AG04450 (cell line): ENCODE data around the gene SAMD9L. TPM values are rescaled to one million over a fixed set of nuclear protein-coding genes. Genes with fewer than 3 reads are reported as not detected.

Experiments
- CTCF ChIA-PET: fragments of 300-600, 350-600 bp; formaldehyde crosslinking; extraction: SDS; loops from one replicate; lab custom pipeline; 2022; ENCODE audit warnings: antibody characterized with exemption, inconsistent platforms; lab: Charles Lee
- POLR2A ChIA-PET: fragments of 350-600 bp; formaldehyde crosslinking; extraction: SDS; loops from one replicate; lab custom pipeline; 2021; ENCODE audit warnings: antibody characterized with exemption, inconsistent platforms; lab: Yijun Ruan, JAX
- DNase-seq: peaks from one replicate; pipeline ENCODE4 v3.0.0-alpha.2; 2011; ENCODE audit warnings: low read depth, low spot score
- H3K27ac ChIP-seq: one replicate; pipeline ENCODE4 v1.5.1; 2012; ENCODE audit warnings: low read depth, low read length, control low read depth
- H3K27me3 ChIP-seq: one replicate; pipeline ENCODE4 v1.6.0; 2012; ENCODE audit warnings: low read length; ENCODE audit not compliant: control insufficient read depth, insufficient read depth
- H3K4me3 ChIP-seq: 2 replicates; pipeline ENCODE4 v1.5.1; 2011; ENCODE audit warnings: mild to moderate bottlenecking, low read depth, low read length, control low read depth
- H3K9me3 ChIP-seq: 2 replicates; pipeline ENCODE4 v1.5.1; 2012; ENCODE audit warnings: low read length; ENCODE audit not compliant: control insufficient read depth, insufficient read depth
- polyA plus RNA-seq: library from polyadenylated mRNA; depleted of rRNA; stranded (reverse); fragments of >200 nt; gene quantifications from 2 replicates; pipeline ENCODE4 v1.2.3, GENCODE V29; 2011
- TF ChIP-seq, protein P1 (sequence below): IDR thresholded peaks from 2 replicates; pipeline ENCODE4 v1.5.1; 2011; ENCODE audit warnings: low read depth, low read length, control low read depth, inconsistent platforms

The SAMD9L gene
- polyA plus RNA-seq, 1 experiment: 4.3 TPM

DNA sequence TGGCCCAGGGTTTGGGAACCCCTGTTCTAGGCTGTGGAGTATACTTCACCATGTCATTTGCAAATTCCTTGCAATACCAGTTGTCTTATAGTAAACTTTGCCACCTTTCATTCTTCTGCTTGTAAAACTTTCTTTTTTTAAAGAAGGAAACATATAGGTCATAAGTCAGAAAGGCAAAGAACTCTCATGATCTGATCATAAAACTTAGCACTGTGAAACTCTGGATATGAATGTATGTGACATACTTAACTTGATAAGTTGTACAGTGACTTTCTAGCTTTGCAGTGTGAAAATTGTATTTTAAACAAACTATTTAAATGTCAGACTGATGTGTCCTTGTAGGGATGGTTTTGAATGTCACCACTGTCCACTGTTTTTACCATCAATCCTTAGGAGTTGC is 31.0 kb upstream of the SAMD9L start:
- Histone ChIP-seq H3K9me3 (no peaks in the 10 kb centered on the region), H3K4me3 (no peak overlapping the region), H3K27me3 (peaks cover 5% of the 10 kb centered on the region), H3K27ac (no peak overlapping the region)
- no peak for DNase-seq
- ChIA-PET CTCF (interaction anchor here (1.2 kb wide), 1 partner anchor 49 kb away, joined by 5 read pairs; no protein-coding TSS in a partner anchor), POLR2A (no interaction called here)
- TF ChIP-seq, protein P1, sequence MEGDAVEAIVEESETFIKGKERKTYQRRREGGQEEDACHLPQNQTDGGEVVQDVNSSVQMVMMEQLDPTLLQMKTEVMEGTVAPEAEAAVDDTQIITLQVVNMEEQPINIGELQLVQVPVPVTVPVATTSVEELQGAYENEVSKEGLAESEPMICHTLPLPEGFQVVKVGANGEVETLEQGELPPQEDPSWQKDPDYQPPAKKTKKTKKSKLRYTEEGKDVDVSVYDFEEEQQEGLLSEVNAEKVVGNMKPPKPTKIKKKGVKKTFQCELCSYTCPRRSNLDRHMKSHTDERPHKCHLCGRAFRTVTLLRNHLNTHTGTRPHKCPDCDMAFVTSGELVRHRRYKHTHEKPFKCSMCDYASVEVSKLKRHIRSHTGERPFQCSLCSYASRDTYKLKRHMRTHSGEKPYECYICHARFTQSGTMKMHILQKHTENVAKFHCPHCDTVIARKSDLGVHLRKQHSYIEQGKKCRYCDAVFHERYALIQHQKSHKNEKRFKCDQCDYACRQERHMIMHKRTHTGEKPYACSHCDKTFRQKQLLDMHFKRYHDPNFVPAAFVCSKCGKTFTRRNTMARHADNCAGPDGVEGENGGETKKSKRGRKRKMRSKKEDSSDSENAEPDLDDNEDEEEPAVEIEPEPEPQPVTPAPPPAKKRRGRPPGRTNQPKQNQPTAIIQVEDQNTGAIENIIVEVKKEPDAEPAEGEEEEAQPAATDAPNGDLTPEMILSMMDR: no peak

DNA sequence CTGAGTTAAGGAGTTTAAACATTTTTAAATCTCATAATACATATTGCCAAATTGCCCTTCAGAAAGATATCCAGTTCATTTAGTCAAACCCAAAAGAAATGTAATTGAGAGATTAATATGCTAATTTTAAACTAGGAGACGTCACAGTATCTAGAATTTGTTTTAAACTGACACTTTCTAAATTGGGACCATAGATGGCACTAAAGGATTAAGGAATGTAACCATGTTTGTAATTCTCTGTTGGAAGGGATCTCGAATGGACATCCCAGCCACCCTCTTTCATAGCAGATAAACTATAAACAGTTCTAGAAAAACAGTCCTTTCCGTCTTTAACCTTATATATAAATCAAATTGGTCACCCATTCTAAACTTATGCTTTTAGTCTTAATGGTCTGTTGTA is 30.0 kb upstream of the SAMD9L start:
- no peak overlapping the region for H3K27ac ChIP-seq
- no peaks in the 10 kb centered on the region for H3K9me3 ChIP-seq
- ChIA-PET CTCF (interaction anchor here (0.6 kb wide), 1 partner anchor 50 kb away, joined by 3 read pairs; no protein-coding TSS in a partner anchor), POLR2A (no interaction called here)
- no peak for DNase-seq
- peaks cover 5% of the 10 kb centered on the region for H3K27me3 ChIP-seq
- TF ChIP-seq, protein P1: no peak; the same call in 1 of the 2 replicates
- no peak overlapping the region for H3K4me3 ChIP-seq

DNA sequence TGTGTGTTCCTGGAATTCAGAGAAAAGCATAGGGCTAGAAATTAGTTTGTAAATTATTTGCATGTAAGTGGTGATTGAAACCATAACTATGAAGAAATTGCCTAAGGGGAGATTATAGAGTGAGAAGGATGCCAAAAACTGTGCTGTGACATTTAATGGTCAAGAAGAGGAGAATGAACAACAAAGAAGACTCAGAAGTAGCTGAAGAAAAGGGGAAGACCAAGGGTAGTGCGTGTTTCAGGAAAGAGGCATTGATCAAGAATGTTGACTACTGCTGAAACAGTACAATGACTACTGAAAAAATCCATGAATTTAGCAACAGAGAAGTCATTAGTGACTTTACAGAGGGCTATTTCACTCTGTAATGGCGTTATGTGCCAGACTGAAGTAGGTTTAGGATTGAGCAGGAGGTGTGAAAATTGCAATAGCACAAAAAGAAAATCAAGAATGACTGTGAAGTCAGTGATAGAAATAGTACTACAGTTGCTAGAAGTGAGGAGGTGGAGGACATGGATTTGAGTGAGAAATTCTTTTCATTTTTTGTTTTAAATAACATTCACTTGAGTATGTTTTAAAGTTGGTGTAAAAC is 28.9 kb upstream of the SAMD9L start:
- Histone ChIP-seq H3K27ac (no peak overlapping the region), H3K9me3 (no peaks in the 10 kb centered on the region), H3K4me3 (no peak overlapping the region), H3K27me3 (peaks cover 5% of the 10 kb centered on the region)
- DNase-seq: no peak
- TF ChIP-seq, protein P1: no peak
- ChIA-PET CTCF (no interaction called here), POLR2A (no interaction called here)

DNA sequence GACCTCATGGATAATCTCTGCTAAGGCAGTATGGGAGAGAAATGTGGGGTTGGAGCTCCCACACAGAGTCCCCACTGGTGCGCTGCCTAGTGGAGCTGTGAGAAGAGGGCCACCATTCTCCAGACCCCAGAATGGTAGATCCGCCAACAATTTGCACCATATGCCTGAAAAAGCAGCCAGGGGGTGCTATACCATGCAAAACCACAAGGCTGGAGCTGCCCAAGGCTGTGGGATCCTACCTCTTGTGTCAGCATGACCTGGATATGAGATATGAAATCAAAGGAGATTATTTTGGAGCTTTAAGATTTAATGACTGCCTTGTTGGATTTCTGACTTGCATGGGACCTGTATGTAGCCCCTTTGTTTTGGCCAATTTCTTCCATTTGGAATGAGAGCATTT is 27.0 kb upstream of the SAMD9L start:
- POLR2A ChIA-PET: no interaction called here
- peaks cover 5% of the 10 kb centered on the region for H3K27me3 ChIP-seq
- no peak overlapping the region for H3K4me3 ChIP-seq
- no peak overlapping the region for H3K27ac ChIP-seq
- CTCF ChIA-PET: interaction anchor here (0.7 kb wide), 1 partner anchor 121 kb away, joined by 3 read pairs; no protein-coding TSS in a partner anchor
- TF ChIP-seq, protein P1: no peak
- peaks cover 5% of the 10 kb centered on the region; the same call in 1 of the 2 replicates for H3K9me3 ChIP-seq
- DNase-seq: no peak

DNA sequence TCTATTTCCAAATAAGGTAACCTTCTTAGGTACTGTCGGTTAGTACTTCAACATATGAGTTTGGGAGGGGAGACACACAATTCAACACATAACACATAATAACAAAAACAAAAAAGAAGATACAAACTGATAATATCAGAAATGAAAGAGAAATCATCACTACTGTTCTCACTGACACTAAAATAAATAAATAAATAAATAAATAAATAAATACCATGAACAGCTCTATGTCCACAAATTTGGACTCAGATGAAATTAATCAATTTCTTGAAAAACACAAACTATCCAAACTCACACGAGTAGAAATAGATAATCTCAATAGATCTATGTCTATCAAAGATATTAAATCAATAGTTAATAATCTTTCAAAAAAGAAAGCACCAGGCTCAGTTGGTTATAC is 24.5 kb upstream of the SAMD9L start:
- Histone ChIP-seq H3K27me3 (peaks cover 2% of the 10 kb centered on the region), H3K27ac (no peak overlapping the region), H3K9me3 (peaks cover 6% of the 10 kb centered on the region; the same call in 1 of the 2 replicates), H3K4me3 (no peak overlapping the region)
- DNase-seq: no peak
- POLR2A ChIA-PET: no interaction called here
- CTCF ChIA-PET: no interaction called here
- TF ChIP-seq, protein P1: no peak
